Measurements from ENCODE around the gene DOK7. TPM values are rescaled to one million over a fixed set of nuclear protein-coding genes. Genes with fewer than 3 reads are reported as not detected.

The DOK7 gene
- total RNA-seq, 4 donors from 2014 or later: 1.7 to 11.2 (median 2.6) TPM

DNA sequence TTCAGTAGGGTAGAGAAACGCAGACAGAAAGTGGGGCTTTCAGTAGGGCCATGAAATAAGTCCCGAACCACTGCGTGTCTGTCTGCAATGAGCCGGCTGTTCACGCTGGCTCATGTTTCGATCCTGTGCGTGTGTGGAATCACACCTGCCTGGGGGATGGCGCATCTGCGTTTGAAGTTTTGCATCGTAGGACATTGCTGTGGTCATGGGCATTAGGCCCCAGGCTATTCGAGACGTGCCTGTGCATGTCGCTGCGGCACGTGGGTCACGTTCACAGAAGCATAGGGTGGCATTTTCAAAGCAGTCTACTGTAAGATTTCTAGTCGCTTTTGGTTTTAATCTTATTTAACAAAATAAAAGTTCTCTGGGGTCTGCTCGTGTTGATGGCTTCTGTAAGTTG, 46.8 kb upstream of the DOK7 start:
- DNase-seq (ENCODE audit: low spot score in 2 of 2): peak; percentile 21 to 41
- H3K27ac ChIP-seq: no peak overlapping the region
- 86% methylated on average over 18 of the region's 18 CpGs for WGBS
- H3K9me3 ChIP-seq: no peaks in the 10 kb centered on the region
- no peaks in the 10 kb centered on the region for H3K4me1 ChIP-seq
- no peak overlapping the region for H3K4me3 ChIP-seq
- H3K27me3 ChIP-seq: no peaks in the 10 kb centered on the region
- H3K36me3 ChIP-seq: peaks cover 60% of the 10 kb centered on the region
- no peak for TF ChIP-seq POLR2AphosphoS5 (IDR thresholded peaks at IDR 0.05)
- no peak for TF ChIP-seq POLR2A (IDR thresholded peaks at IDR 0.05)
- TF ChIP-seq, protein P1, sequence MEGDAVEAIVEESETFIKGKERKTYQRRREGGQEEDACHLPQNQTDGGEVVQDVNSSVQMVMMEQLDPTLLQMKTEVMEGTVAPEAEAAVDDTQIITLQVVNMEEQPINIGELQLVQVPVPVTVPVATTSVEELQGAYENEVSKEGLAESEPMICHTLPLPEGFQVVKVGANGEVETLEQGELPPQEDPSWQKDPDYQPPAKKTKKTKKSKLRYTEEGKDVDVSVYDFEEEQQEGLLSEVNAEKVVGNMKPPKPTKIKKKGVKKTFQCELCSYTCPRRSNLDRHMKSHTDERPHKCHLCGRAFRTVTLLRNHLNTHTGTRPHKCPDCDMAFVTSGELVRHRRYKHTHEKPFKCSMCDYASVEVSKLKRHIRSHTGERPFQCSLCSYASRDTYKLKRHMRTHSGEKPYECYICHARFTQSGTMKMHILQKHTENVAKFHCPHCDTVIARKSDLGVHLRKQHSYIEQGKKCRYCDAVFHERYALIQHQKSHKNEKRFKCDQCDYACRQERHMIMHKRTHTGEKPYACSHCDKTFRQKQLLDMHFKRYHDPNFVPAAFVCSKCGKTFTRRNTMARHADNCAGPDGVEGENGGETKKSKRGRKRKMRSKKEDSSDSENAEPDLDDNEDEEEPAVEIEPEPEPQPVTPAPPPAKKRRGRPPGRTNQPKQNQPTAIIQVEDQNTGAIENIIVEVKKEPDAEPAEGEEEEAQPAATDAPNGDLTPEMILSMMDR (IDR thresholded peaks at IDR 0.05): no peak
- TF ChIP-seq EP300 (IDR thresholded peaks at IDR 0.05): no peak

DNA sequence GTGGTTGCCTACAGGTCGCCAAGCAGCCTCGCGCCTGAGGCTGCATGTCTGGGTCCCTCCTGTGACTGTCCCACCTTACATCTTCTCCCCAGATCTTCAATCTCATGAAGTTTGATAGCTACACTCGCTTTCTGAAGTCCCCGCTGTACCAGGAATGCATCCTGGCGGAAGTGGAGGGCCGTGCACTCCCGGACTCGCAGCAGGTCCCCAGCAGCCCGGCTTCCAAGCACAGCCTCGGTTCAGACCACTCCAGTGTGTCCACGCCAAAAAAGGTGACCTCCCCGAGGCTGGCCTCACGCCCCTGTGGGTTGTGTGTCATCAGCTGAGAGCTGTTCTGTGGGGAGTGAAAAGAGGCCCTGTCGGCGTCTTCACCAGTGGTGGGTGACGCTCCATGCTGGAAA, 46.3 kb upstream of the DOK7 start:
- no peaks in the 10 kb centered on the region for H3K27me3 ChIP-seq
- TF ChIP-seq POLR2A (IDR thresholded peaks at IDR 0.05) (no peak), POLR2AphosphoS5 (IDR thresholded peaks at IDR 0.05) (no peak), EP300 (IDR thresholded peaks at IDR 0.05) (no peak)
- TF ChIP-seq, protein P1 (IDR thresholded peaks at IDR 0.05): no peak
- no peak overlapping the region for H3K4me3 ChIP-seq
- peaks cover 65% of the 10 kb centered on the region for H3K36me3 ChIP-seq
- no peaks in the 10 kb centered on the region for H3K9me3 ChIP-seq
- no peak overlapping the region for H3K27ac ChIP-seq
- WGBS: 96% methylated on average over 17 of the region's 17 CpGs
- DNase-seq (ENCODE audit: low spot score in 2 of 2): peak; percentile 50 to 62
- H3K4me1 ChIP-seq: no peaks in the 10 kb centered on the region

DNA sequence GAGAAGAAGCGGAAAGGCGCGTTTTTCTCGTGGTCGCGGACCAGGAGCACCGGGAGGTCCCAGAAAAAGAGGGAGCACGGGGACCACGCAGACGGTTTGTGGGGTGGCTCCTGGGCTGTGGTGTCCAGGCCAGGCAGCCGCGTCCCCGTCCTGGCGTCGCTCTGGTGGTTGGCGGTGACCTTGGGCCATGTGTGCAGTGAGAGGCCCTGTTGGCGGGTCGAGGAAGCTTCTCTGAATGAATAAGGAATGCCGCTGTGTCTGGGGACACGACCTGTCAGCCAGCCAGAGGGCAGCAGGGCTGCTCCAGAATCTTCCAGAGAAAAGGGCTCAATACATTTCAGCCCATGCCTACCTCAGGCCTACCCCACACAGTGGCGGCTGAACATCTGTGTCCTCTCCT, 45.7 kb upstream of the DOK7 start:
- TF ChIP-seq POLR2A (IDR thresholded peaks at IDR 0.05) (no peak), EP300 (IDR thresholded peaks at IDR 0.05) (no peak), POLR2AphosphoS5 (IDR thresholded peaks at IDR 0.05) (no peak)
- TF ChIP-seq, protein P1 (IDR thresholded peaks at IDR 0.05): no peak
- no peak overlapping the region for H3K4me3 ChIP-seq
- H3K9me3 ChIP-seq: no peaks in the 10 kb centered on the region
- H3K27me3 ChIP-seq: no peaks in the 10 kb centered on the region
- DNase-seq (ENCODE audit: low spot score in 2 of 2): peak; percentile 32 to 72
- H3K4me1 ChIP-seq: no peaks in the 10 kb centered on the region
- 91% methylated on average over 21 of the region's 21 CpGs for WGBS
- no peak overlapping the region for H3K27ac ChIP-seq
- peaks cover 71% of the 10 kb centered on the region for H3K36me3 ChIP-seq

DNA sequence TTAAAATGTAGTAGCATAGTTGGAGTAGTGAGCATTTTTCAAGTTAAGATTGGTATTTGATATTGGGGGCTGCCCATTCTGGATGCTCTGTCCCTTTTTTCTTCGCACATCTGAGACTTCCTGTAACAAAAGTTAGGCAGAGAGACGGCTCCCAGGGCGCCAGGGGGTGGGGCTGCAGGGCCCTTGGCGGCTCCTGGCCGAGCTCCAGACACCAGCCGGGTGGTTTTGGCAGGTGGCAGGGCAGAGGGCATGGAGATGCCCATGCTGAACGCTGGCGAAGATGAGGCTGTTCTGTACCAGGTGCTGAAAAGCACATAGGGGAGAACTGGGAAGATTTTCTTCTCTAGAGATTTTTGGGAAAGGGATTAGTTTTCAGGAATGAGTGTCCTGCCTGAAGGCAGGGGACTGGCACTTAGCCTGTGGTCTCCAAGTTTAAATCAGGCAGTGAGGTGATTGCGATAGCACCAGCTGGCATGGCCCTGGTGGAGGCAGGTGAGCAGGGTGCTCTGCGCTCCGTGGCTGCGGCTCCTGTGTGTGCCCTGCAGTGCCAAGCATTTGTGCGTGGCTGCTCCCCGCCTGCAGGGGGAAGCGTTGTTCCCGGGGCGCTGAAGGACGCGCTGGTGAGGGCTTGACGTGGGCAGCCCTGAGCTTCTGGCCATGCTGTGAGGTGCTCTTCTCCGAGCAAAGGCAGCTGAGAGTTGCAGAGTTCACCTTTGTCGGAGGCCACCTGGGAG, 44.9 kb upstream of the DOK7 start:
- peaks cover 78% of the 10 kb centered on the region for H3K36me3 ChIP-seq
- H3K27me3 ChIP-seq: no peaks in the 10 kb centered on the region
- peak; percentile 52 to 58 for DNase-seq (ENCODE audit: low spot score in 2 of 2)

More for the DNA sequence above, 44.9 kb upstream of the DOK7 start:
- H3K4me3 ChIP-seq: no peak overlapping the region
- no peaks in the 10 kb centered on the region for H3K9me3 ChIP-seq
- 70% methylated on average over 19 of the region's 22 CpGs for WGBS
- no peak overlapping the region for H3K27ac ChIP-seq
- no peak for TF ChIP-seq POLR2A (IDR thresholded peaks at IDR 0.05)
- TF ChIP-seq, protein P1 (IDR thresholded peaks at IDR 0.05): no peak
- no peak for TF ChIP-seq POLR2AphosphoS5 (IDR thresholded peaks at IDR 0.05)
- TF ChIP-seq EP300 (IDR thresholded peaks at IDR 0.05): no peak
- H3K4me1 ChIP-seq: no peaks in the 10 kb centered on the region
